Stimulated activated CD8-positive, alpha-beta memory T cell treated with anti-CD3 and anti-CD28 coated beads, Interleukin-7, amount 100 ng/mL, for 1 hour (primary cell): ENCODE data around the gene TRDN.
"Not testable (repeated sequence)": the region's sequence is repeated elsewhere in the genome, so short reads cannot be mapped to it uniquely, and the experiment has no call there.

Experiments used
- DNase-seq, 2 donors: peaks; one replicate each; pipeline ENCODE4 v3.0.0-alpha.2; 2020; ENCODE audit warnings: low read depth in 2 of 2

TRDN gene

DNA sequence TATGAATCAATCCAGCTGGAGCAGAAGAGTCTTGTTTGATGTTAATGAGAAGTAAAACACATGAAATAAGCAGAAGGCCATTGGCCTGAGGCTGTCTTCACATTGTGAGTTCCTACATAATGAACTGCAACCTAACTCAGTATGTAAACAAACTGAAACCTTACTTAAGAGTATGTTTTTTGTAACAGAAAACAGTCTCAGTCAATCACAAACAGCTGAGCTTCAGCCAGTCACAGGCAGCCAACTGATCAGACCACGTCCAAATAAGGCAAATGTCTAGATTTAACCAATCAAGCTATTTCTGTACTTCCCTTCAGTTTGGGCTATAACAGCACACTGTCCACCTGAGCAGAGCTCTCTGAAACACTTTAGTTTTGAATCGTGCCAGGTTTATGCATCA, 234.7 kb downstream of the TRDN start:
- no peak for DNase-seq

DNA sequence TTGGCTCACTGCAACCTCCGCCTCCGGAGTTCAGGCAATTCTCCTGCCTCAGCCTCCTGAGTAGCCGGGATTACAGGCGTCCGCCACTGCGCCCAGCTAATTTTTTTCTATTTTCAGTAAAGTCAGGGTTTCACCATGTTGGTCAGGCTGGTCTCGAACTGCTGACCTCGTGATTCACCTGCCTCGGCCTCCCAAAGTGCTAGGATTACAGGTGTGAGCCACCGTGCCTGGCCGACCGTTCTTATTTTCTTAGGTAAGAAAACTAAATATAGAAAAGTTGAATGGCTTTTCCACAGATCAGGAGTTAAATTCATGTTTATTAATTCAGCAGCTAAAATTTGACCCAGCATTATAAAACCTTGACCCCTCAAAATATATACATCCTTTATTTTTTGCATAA, 238.7 kb downstream of the TRDN start:
- no peak for DNase-seq

DNA sequence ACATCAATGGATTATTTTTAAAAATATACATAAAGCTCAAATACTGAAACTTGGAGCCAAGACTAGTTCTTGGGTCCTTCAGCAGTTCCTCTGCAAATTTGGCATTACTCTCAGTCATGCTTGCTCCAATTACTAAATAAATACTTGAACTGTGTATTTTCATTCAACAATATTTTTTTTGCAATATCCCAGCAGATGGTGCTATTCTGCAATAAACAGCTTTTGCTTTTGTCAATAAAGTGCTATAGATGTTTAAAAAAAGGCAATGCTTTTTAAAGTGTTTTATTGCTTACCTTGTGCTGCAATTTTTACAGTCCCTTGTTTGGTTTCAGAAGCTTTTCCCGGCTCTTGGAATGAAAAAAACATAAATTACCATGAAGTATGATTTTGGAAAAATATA, 243.4 kb downstream of the TRDN start:
- DNase-seq = no peak

DNA sequence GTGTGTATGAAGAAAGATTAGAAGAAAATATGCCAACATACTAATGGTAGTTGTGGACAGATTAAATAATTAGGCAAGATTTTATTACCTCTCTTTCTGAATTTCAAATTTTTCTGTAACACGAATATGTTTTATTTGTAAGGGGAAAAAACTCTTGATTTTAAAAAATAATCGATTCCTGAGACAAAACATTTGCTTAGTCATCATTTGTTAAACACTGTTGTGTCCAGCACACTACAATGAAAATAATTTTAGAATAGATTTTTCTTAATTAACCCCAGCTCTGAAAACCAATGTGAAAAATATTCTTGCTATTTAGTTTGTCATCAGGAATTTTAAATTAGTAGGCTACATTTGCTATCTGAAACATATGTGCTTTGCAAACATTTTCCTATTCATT, 253.0 kb downstream of the TRDN start:
- DNase-seq = no peak

DNA sequence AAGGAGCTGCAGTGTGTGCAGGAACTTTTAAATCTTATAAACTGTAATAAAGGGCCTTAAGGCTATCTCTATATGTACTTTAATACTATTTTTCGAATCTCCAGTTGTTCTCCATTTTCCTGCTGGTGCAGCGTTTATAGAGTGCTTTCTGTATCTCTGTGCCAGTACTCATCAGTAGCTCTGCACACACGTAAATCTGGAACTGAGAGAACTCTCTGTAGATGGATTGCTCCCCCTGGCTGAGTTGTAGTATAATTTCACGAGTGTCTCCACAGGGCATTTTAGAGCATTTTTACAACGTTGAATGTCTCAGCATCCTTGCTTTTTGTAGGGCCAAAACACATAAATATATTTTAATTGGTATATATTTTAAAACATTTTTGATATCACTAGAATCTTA, 256.5 kb downstream of the TRDN start:
- no peak for DNase-seq

DNA sequence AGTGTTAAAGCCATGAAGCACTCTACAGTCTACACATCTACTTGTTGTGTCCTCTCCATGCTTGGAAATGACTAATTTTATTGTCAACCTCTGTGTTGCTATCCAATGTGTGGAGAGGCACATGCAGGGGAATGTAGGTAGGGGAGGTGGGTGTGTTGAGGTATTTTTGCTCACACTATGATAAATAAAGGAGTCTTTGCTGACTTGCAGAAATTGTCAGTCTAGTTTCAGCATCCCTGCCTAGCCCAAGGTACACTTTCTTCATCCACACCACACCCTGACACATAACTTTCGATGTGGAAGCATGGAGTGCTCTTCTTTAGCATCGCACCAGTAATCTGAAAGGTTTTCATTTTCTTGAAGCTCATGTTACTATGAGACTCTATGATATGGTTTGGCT, 264.0 kb downstream of the TRDN start:
- DNase-seq = no peak

DNA sequence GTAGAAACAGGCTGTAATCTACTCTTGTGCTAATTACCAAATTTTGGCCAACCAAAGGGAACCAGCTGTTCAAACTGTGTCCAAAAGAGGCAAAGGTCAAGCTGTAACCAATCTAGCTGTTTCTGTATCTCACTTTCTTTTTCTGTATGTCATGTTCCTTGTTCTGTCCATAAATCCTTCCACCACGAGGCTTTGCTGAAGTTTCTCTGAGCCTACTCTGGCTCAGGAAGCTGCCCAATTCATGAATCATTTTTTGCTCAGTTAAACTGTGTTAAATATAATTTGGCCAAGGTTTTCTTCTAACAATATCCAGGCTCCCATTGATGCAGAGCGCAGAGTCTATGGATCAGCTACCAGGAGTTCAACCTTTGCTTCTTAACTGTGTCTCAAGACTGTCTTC, 272.8 kb downstream of the TRDN start:
- DNase-seq = no peak

DNA sequence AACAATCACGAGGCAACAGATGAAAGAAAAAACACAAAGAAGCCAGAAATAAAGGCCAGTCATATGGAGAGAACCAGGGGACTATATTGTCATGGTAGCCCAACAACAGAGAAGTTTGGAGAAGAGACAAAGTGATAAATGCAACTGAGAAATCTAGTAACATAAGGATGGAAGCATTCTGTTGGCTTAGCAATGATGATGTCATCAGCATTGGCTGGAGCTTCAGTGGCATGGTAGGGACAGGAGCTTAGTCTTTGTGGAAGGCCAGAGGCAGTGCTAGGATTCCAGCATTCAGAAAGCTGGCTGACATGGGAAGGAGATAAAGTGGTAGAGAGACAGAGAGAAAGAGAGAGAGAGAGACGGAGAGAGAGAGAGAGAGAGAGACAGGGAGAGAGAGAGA, 276.4 kb downstream of the TRDN start:
- no peak for DNase-seq

DNA sequence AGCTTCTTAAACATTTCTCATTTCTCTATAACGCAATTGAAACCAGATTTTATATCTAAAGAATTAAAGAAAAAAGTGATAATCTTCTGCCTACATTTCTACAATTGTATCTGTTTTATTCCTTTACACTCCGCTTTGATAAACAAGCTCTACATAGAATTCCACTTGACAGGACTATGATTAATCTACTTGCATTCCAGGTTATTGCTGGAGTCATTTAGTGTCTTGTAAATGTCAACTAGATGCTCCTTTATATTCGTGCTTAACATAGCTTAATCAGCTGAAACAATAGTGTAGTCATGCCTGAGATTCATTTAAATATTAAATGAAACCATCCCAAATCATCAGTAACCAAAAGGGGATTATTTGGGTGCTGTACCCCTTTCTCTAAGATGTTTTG, 284.0 kb downstream of the TRDN start:
- DNase-seq = no peak

DNA sequence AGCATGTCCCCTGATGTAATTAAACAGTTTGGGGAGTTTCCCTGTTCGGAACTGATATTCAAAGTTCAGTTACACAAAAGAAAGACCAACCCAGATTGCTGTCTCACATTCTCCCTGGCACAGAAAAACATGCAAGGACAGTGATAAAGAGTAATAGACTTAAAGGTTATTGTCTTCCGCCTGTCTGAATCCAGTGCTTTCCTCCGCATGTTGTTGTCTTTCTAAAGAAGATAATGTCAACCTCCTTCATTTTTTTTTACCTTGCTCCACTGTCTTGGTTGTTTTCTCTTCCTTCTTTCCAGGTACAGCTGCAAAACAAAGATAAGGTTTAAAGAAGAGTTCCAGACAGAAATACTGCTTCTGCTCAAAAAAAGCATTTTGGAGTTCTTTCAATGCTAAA, 284.5 kb downstream of the TRDN start:
- DNase-seq = no peak

DNA sequence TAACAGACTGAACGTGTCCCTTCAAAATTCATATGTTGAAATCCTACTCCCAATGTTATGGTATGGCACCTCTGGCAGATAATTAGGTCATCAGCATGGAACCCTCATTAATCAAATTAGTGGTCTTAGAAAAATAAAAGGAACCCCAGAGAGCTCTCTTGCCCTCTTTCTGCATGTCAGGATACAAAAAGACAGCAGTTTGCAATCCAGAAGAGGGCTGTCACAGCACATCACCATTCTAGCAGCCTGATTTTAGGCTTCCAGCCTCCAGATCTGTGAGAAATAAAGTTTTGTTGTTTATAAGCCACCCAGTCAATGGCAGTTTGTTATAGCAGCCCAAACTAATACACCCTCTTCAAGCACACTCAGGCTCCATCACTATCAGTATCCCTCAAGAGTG, 292.9 kb downstream of the TRDN start:
- DNase-seq = no peak

DNA sequence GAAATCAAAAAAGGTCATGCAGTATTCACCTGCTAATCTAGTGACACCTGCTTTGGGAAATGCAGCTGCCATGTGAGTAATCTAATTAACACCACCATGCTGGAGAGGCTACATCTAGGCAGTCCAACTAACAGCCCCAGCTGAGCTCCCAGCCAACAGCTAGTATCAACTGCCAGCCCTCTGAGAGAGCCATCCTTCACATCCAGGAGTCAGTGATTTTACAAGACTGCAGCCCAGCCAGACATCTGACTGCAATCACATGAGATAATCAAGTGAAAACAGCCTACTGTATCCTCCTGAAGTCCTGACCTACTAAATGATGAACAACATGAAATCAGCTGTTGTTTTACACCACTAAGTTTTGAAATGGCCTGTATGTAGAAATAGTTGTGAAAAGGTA, 298.4 kb downstream of the TRDN start:
- no peak for DNase-seq

DNA sequence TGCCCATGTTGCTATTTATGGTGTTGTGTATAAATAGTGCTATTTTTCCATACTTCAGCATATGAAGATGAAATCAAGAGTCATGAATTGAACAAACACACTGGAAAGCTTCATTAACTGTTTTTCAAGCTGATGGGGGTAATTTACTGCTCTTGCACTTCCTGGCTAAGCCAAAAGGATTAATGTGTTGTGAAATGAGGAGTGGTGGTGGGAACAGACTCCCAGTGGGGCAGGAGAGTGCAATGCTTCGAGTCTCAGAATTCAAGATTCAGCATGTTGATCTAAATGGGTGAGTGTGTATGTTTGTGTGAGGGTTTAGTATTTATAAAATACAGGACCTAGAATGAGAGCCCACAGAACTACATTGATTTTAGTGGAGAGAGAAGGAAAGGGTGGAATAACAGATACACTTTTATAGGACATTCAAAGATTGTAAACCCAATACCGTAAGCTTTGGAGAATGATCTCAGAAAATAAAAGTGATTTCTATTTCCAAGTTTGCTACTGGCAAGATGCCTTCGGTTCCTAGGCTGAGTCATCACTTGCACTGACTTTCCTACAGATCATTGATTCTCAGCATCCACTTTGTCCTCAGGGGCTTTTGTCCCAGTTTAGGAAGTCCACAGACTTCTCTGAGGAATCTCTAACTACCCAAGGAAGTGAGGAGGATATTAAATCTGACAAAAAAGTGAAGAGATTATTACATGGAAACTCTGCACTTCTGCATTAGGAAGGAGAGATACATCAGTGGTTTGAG, 303.6 kb downstream of the TRDN start:
- DNase-seq = no peak

DNA sequence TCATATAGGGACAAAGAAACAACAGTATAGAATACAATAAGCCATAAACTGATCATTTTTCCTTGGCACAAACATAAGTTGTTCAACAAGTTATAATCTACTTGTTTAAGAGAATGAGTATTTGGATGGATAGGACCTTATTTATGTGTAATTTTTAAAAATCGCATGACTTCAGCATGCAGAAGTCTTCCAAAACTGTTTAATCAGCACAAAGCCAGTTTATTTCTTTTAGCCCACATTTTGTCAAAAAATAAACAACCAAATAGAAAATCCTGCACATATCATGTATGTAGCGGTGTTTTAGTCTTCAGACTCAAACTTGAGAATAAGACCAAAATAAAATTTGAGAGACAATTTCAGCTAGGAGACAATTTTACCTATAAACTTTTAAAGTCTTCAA, 304.7 kb downstream of the TRDN start:
- DNase-seq = no peak

DNA sequence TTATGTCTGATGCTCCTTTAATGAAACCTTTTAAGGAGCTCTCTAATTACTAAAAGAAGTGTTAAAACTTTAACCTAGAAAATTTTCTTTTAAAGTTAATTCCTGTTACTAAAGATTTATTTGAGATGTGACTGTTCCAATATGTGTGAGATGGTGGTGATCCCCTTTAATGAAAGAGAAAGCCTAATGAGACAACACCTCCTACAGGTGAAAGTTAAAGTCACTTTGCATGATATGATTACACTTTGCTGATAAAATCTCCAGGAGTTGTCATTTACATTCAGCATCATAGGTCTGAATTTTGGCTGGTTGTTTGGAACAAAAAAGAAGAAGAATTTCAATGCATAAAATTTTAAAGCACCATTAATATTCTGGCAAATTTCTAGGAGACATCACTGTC, 307.4 kb downstream of the TRDN start:
- no peak for DNase-seq

DNA sequence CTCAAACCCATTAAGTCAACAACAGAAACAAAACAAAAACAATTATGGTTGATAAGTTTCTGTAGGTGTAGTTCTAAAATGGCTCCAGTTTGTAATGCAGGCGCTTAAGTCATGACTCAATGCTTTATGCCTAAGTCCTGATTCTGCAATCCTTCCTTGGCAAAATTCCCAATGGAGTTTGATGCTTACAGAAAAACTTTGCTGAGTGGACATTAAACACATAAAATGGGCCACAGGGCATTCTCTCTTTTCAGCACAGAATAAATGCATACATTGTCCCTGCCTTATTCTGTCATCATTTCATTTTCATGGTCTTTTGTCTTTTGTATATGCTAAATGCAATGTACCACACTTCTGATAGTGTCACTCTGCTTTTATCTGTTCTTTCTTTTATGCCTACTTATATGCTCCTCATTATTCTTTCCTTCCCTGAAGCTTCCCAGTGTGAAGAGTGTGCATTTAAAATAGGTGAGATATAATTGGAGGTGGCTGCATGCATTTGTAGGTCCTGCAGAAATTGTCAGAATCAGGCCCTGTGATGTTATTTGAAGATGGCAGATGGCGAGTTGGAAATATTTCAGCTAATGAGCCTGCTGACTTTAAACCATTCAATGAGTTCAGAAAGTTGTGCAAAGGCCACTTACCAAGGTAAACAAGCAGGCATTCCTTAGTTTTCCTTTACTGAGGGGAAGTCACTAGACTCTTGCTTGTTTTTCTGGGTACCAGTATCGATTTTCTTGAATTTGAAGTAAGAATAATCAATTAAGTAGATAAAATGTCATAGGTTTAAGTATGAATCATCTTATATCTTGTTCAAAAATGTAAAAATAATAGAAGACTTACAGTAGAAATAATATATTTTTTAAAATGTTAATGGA, 313.1 kb downstream of the TRDN start:
- no peak for DNase-seq

DNA sequence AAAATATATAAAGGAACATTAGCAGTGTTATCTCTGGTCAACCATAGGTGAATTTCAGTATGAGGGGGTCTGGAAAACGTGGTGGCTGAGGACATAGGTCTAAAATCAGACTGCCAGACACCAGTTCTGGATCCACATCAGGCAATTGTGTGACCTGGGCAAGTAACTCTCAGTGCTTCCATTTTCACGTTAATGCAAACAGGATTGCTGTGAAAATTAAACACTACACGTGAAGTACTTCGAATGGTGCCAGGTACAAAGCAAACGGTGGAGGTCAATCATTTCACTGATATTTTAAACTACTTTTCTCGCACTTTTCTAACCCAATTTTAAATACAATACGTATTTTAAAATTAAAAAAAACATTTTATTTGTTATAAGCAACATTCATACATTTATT, 315.7 kb downstream of the TRDN start:
- DNase-seq = no peak

DNA sequence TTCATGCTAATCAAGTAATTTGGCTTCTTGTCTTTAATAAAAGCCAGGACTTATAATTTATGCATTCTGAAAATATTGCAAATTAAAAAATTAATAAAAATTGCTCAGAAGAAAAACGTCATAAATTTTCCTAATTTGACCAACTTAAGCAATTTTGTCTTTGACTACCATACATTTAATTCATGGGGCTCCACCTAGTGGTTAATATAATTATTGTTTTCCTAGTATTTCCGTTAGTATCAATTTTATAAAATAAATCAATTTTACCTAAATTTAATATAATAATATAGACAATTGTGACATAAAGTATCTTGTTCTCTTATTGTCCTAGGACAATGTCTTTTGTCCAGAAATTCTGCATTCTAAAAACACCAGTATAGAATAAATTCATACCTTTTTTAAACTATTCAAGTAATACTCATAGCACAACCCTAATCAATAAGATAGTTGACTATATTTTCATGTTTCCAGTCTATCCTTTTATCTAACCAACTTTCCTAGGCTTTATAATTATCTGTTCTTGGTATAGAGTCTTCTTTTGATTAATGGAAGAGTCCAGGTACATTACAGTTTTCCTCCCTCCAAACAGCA, 319.9 kb downstream of the TRDN start:
- DNase-seq = no peak

DNA sequence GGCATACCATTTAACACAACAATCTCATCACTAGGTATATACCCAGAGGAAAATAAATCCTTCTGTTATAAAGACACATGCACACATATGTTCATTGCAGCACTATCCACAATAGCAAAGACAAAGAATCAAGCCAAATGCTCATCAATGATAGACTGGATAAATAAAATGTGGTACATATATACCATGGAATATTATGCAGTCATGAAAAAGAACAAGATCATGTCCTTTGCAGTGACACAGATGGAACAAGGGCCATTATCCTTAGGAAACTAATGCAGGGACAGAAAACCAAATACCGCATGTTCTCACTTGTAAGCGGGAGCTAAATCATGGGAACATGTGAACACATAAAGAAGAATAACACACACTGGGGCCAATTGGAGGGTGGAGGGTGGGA, 322.3 kb downstream of the TRDN start:
- DNase-seq = not testable (repeated sequence)

DNA sequence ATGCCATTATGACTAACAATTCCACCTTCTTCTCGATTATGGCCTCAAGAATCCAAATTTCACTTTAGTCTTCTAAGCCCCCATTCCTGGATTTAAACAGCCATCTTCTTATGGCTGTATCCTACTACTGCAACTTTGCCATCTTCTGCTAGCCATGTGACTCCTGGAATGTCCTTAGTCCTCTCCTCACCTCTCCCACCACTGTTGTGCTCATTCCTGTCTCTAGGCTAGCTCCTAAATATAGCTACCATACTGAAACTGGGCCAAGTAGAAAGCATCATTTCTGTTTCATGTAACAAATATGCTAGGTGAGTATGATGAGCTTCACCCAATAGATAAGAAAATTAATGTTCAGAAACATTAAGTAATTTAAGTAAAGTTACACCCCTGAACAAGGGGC, 327.6 kb downstream of the TRDN start:
- DNase-seq = no peak

DNA sequence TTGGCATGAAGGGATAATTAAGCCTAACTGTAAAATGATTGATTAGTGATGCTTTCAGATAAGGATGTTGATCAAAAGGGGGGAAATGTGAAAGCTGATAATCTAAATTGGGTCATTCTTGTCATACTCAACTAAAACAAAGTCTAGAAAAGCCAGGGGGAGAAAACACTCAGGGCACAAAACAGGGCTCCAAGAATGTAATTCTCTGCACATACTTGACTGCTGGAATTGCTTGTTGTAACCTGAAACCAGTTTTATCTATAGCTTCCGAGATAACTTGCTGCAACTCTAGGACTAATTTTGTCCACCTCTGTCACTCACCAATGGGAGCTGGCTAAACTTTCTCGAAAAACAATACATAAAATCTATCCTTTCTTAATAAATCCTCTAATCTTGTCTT, 330.4 kb downstream of the TRDN start:
- no peak for DNase-seq

DNA sequence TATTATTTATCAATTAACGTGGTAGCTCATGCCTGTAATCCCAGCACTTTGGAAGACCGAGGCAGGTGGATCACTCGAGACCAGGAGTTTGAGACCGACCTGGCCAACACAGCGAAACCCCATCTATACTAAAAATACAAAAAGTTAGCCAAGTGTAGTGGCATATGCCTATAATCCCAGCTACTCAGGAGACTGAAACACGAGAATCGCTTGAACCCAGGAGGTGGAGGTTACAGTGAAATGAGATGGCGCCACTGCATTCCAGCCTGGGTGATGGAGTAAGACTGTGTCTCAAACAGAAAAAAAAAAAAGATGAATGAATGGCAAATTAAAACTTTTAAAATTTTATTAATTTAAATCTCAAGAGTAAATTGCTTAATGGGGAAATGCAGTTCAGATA, 341.1 kb downstream of the TRDN start:
- no peak for DNase-seq

DNA sequence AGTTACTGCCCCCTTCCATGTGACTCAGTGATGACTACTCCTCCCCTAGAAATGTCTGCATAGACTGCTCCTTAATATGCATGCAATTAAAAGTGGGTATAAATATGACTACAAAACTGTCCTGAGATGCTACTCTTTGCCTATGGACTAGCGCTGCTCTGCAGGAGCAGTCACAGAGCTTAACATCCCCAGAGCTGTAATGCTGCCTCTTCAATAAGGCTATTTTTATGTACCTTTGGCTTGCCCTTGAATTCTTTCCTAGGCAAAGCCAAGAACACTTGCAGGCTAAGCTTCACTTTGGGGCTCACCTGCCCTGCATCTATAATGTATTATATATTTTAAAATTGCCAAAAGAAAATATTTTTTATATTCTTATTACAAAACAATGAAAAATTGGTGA, 341.6 kb downstream of the TRDN start:
- no peak for DNase-seq
